ENCODE measurements around the gene BARHL1. TPM values are rescaled to one million over a fixed set of nuclear protein-coding genes. Genes with fewer than 3 reads are reported as not detected.

BARHL1 gene
- total RNA-seq, 4 donors from 2014 or later = not detected

DNA sequence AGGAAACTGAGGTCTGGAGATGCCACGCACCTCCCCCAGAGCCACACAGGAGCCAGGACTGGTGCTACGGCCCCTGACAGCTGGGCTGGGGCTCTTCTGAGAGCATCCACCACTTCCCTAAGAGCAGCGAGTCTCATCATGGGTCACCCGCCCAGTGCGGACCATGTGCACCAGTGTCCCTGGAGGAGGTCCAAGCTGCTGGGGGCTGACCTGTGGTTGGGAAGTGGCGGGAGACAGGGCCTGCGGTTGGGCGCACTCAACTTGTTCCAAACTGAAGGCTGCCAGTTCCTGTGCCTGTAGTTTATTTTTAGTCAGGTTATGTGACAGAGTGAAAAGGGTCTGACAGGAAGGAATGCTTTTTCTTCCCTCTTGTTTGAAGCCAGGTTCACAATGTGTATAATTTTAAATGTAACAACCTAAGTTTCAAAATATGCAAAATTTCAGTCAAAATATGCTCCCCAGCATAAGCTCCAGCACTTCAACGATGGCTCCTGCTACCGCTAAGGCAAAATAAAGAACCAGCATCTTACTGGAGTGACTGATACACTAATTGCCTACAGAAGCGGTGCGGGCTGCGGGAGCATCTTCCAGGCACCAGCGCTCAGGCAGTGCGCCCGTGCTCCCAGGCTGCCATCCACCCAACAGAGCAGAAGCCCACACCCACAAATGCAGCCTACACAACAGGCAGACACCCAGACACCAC is 14.8 kb downstream of the BARHL1 start:
- Histone ChIP-seq H3K36me3 (peaks cover 0 to 9% (median 1%) of the 10 kb centered on the region in 4 donors), H3K27me3 (peaks cover 5% of the 10 kb centered on the region), H3K4me1 (no peaks in the 10 kb centered on the region), H3K27ac (no peak overlapping the region), H3K9me3 (no peaks in the 10 kb centered on the region), H3K4me3 (no peak overlapping the region)
- in situ Hi-C loops (cut with MboI; ENCODE audit: low pct_ligation_motif_present in 1 of 4, low pct_unique_long_range_greater_than_20kb in 1 of 4, low sequenced_read_pairs in 3 of 4) (no loop called here), intact Hi-C loops (cut with DNase I; ENCODE audit: low total_unique reads) (no loop called here)
- no peak for DNase-seq
- TF ChIP-seq POLR2AphosphoS5 (IDR thresholded peaks at IDR 0.05) = no peak
- TF ChIP-seq, protein P1, sequence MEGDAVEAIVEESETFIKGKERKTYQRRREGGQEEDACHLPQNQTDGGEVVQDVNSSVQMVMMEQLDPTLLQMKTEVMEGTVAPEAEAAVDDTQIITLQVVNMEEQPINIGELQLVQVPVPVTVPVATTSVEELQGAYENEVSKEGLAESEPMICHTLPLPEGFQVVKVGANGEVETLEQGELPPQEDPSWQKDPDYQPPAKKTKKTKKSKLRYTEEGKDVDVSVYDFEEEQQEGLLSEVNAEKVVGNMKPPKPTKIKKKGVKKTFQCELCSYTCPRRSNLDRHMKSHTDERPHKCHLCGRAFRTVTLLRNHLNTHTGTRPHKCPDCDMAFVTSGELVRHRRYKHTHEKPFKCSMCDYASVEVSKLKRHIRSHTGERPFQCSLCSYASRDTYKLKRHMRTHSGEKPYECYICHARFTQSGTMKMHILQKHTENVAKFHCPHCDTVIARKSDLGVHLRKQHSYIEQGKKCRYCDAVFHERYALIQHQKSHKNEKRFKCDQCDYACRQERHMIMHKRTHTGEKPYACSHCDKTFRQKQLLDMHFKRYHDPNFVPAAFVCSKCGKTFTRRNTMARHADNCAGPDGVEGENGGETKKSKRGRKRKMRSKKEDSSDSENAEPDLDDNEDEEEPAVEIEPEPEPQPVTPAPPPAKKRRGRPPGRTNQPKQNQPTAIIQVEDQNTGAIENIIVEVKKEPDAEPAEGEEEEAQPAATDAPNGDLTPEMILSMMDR (IDR thresholded peaks at IDR 0.05) = no peak
- TF ChIP-seq EP300 (IDR thresholded peaks at IDR 0.05; ENCODE audit: low read depth) = no peak
- TF ChIP-seq POLR2A (IDR thresholded peaks at IDR 0.05) = no peak
- 89% methylated on average over 16 of the region's 16 CpGs; no CpG with 5 or more reads in 1 of the 2 donors for WGBS, 2 donors (ENCODE audit: low coverage in 1 of 2)

DNA sequence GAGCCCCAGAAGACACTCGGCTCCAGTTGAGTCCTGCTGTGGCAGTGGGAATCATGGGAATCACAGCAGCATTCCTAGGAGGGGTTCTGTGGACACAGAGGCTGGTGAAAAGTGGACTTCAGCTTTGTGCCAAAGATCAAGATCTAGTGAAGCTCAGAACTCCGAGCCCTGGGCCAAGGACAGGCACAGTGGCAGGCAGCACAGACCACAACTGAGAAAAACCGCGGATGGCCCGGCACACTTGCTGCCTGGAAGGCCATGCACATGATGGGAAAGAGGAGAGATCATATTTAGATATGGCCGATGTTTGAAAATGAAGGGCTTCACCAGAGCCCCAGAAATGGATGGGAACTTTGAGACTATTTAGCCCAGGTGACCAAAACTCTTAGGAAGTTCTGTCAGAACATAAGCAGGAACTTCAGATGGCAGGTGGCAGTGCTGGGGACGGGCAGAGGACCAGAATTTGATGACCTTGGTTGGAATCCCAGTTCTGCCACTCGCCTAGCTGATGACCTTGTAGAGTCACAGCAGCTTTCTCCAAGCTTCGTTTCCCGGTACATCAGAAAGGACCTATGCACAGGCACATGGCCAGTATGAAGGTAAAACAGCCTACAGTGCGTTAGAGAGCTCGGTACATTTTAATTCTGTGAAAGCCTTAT is 18.0 kb downstream of the BARHL1 start:
- DNase-seq = no peak

DNA sequence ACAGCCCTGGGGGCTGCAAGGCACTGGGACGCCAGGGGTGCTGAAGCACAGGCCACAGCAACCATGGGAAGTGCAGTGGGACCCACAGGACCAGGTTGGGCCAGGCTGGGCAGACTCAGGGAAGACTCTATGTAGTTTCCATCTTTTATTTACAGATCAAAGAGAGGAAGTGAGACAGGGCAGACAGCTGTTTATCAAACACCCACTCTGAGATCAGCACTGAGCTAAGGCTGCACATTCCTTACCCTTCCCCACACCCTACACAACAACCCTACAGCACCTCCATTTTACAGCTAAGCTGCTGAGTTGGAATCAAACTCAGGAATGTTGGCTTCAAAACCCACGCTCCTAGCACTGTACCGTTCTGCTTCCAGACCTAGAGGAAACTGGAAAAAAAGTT is 19.8 kb downstream of the BARHL1 start:
- Histone ChIP-seq H3K36me3 (no peaks in the 10 kb centered on the region), H3K27ac (no peak overlapping the region), H3K27me3 (no peaks in the 10 kb centered on the region), H3K9me3 (no peaks in the 10 kb centered on the region), H3K4me3 (no peak overlapping the region), H3K4me1 (no peaks in the 10 kb centered on the region)
- WGBS, 2 donors (ENCODE audit: low coverage in 1 of 2) = 70 to 77% methylated on average over 3 of the region's 3 CpGs
- in situ Hi-C loops (cut with MboI; ENCODE audit: low pct_ligation_motif_present in 1 of 4, low pct_unique_long_range_greater_than_20kb in 1 of 4, low sequenced_read_pairs in 3 of 4) (no loop called here), intact Hi-C loops (cut with DNase I; ENCODE audit: low total_unique reads) (no loop called here)
- TF ChIP-seq EP300 (IDR thresholded peaks at IDR 0.05; ENCODE audit: low read depth) = no peak
- no peak for TF ChIP-seq POLR2A (IDR thresholded peaks at IDR 0.05)
- no peak for TF ChIP-seq POLR2AphosphoS5 (IDR thresholded peaks at IDR 0.05)
- TF ChIP-seq, protein P1 (IDR thresholded peaks at IDR 0.05) = no peak
- no peak for DNase-seq

More for the DNA sequence above, 18.0 kb downstream of the BARHL1 start:
- Histone ChIP-seq H3K9me3 (no peaks in the 10 kb centered on the region), H3K36me3 (no peaks in the 10 kb centered on the region), H3K27ac (no peak overlapping the region), H3K27me3 (no peaks in the 10 kb centered on the region), H3K4me3 (no peak overlapping the region), H3K4me1 (no peaks in the 10 kb centered on the region)
- 75 to 93% methylated on average over 2 to 12 of the region's 12 CpGs for WGBS, 2 donors (ENCODE audit: low coverage in 1 of 2)
- in situ Hi-C loops (cut with MboI; ENCODE audit: low pct_ligation_motif_present in 1 of 4, low pct_unique_long_range_greater_than_20kb in 1 of 4, low sequenced_read_pairs in 3 of 4) = no loop called here
- TF ChIP-seq POLR2AphosphoS5 (IDR thresholded peaks at IDR 0.05) = no peak
- no peak for TF ChIP-seq EP300 (IDR thresholded peaks at IDR 0.05; ENCODE audit: low read depth)
- TF ChIP-seq, protein P1 (IDR thresholded peaks at IDR 0.05) = no peak
- no peak for TF ChIP-seq POLR2A (IDR thresholded peaks at IDR 0.05)
- intact Hi-C loops (cut with DNase I; ENCODE audit: low total_unique reads) = no loop called here

DNA sequence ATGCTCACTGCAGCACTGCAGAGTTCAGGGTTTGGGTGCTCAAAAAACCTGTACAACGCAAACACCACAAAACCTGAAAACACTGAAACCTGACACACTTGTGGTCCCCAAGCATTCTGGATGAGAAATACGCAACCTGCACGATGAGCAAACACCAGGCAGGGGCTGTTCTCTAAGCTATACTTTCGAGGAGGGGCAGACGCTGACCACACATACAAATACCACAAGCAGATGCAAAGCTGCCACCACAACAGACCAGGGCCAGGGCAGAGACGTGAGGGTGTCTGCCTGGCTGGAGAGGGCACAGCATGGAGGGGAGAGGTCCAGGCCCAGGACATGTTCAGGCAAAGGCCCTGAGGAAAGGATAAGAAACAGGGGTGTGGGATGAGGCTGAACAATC is 23.0 kb downstream of the BARHL1 start:
- H3K4me1 ChIP-seq = no peaks in the 10 kb centered on the region
- WGBS, 2 donors (ENCODE audit: low coverage in 1 of 2) = 92% methylated on average over 6 of the region's 6 CpGs; no CpG with 5 or more reads in 1 of the 2 donors
- in situ Hi-C loops (cut with MboI; ENCODE audit: low pct_ligation_motif_present in 1 of 4, low pct_unique_long_range_greater_than_20kb in 1 of 4, low sequenced_read_pairs in 3 of 4) = no loop called here
- intact Hi-C loops (cut with DNase I; ENCODE audit: low total_unique reads) = no loop called here
- no peak overlapping the region for H3K27ac ChIP-seq
- peaks cover 0 to 7% (median 0%) of the 10 kb centered on the region in 4 donors for H3K36me3 ChIP-seq
- no peaks in the 10 kb centered on the region for H3K27me3 ChIP-seq
- no peak for TF ChIP-seq POLR2A (IDR thresholded peaks at IDR 0.05)
- TF ChIP-seq, protein P1 (IDR thresholded peaks at IDR 0.05) = no peak
- no peak for TF ChIP-seq EP300 (IDR thresholded peaks at IDR 0.05; ENCODE audit: low read depth)
- TF ChIP-seq POLR2AphosphoS5 (IDR thresholded peaks at IDR 0.05) = no peak
- no peak for DNase-seq
- H3K9me3 ChIP-seq = no peaks in the 10 kb centered on the region
- no peak overlapping the region for H3K4me3 ChIP-seq

All from transverse colon (tissue), 4 donors.